Measurements from ENCODE around the gene OXA1L. TPM values are rescaled to one million over a fixed set of nuclear protein-coding genes. Genes with fewer than 3 reads are reported as not detected.

Gene OXA1L
- total RNA-seq, 1 experiment from 2014 or later, result 76.5 TPM

DNA sequence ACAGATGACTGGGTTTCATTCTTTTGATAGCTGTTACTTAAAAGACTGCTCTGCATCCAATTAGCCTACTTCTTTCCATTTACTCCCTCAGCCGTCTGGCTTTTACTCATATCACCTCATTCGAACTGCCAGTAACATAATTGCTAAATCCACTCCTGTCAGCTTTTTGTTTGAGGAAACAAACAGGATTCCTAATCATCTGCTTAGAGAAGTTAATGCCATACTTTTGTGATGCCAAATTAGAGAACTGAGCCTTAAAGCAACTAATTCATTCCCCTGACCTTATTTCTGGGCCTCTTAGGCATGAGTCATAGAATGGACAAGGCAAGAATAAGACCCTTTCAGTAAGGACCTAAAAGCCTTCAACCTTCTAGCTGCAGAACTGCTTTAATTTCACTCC, 2.9 kb downstream of the OXA1L start:
- BruUV-seq (replicated peaks), result no TSS peak
- H3K4me1 Mint-ChIP-seq (ENCODE audit: low read depth, unreplicated experiment), result peaks cover 16% of the 10 kb centered on the region
- TF ChIP-seq CTCF (IDR thresholded peaks at IDR 0.05; ENCODE audit: unreplicated experiment), result no peak
- no peak overlapping the region for H3K4me3 Mint-ChIP-seq (ENCODE audit: low read depth, unreplicated experiment)
- CTCF ChIA-PET, result no interaction called here
- H3K27ac Mint-ChIP-seq (ENCODE audit: unreplicated experiment), result no peak overlapping the region
- peaks cover 56% of the 10 kb centered on the region for H3K36me3 Mint-ChIP-seq (ENCODE audit: insufficient read depth, unreplicated experiment)
- no peak for DNase-seq
- H3K27me3 Mint-ChIP-seq (ENCODE audit: unreplicated experiment), result no peaks in the 10 kb centered on the region
- intact Hi-C loops (cut with micrococcal nuclease; ENCODE audit: unreplicated experiment), result loop anchor here (5.0 kb wide), 1 partner anchor 197 kb away; no protein-coding TSS in a partner anchor
- no peaks in the 10 kb centered on the region for H3K9me3 Mint-ChIP-seq (ENCODE audit: low read depth, unreplicated experiment)

DNA sequence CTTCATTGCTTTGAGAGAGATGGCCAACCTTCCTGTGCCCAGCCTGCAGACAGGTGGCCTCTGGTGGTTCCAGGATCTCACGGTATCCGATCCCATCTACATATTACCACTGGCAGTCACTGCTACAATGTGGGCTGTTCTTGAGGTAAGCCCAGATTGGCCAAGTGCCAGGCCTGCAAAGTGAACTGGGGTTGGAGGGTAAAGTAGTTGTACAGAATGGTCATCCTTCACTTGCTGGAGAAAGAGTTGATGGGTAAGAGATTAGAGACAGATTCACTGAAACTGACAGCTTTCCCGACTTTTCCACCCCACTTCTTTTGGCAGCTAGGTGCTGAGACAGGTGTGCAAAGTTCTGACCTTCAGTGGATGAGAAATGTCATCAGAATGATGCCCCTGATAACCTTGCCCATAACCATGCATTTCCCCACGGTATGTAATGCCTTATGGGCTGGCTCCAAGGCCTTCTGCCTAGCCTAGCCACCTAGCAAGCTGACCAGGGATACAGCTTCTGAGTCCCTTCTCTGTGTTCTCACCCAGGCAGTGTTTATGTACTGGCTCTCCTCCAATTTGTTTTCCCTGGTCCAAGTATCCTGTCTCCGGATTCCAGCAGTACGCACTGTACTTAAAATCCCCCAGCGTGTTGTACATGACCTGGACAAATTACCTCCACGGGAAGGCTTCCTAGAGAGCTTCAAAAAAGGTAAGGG, 4.1 kb downstream of the OXA1L start:
- H3K27me3 Mint-ChIP-seq (ENCODE audit: unreplicated experiment), result no peaks in the 10 kb centered on the region
- no peak for DNase-seq
- intact Hi-C loops (cut with micrococcal nuclease; ENCODE audit: unreplicated experiment), result no loop called here
- CTCF ChIA-PET, result no interaction called here
- H3K27ac Mint-ChIP-seq (ENCODE audit: unreplicated experiment), result no peak overlapping the region
- BruUV-seq (replicated peaks), result no TSS peak
- no peak for TF ChIP-seq CTCF (IDR thresholded peaks at IDR 0.05; ENCODE audit: unreplicated experiment)
- peaks cover 16% of the 10 kb centered on the region for H3K4me1 Mint-ChIP-seq (ENCODE audit: low read depth, unreplicated experiment)
- H3K36me3 Mint-ChIP-seq (ENCODE audit: insufficient read depth, unreplicated experiment), result peaks cover 50% of the 10 kb centered on the region
- no peak overlapping the region for H3K4me3 Mint-ChIP-seq (ENCODE audit: low read depth, unreplicated experiment)
- no peaks in the 10 kb centered on the region for H3K9me3 Mint-ChIP-seq (ENCODE audit: low read depth, unreplicated experiment)

DNA sequence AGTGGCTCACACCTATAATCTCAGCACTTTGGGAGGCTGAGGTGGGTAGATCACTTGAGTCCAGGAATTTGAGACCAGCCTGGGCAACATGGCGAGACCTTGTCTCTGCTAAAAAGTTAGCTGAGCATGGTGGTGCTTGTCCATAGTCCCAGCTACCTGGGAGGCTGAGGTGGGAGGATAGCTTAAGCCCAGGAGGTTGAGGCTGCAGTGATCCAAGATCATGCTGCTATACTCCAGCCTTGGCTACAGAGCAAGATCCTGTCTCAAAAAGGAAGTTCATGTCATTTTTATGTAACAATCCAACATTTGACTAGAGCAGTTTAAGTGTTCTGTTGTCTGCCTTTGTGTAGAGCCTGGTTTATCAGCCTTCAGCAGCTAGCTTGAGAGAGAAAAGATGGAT, 6.2 kb downstream of the OXA1L start:
- Mint-ChIP-seq H3K27ac (ENCODE audit: unreplicated experiment) (no peak overlapping the region), H3K27me3 (ENCODE audit: unreplicated experiment) (no peaks in the 10 kb centered on the region), H3K4me1 (ENCODE audit: low read depth, unreplicated experiment) (peaks cover 15% of the 10 kb centered on the region), H3K36me3 (ENCODE audit: insufficient read depth, unreplicated experiment) (peaks cover 32% of the 10 kb centered on the region), H3K9me3 (ENCODE audit: low read depth, unreplicated experiment) (no peaks in the 10 kb centered on the region), H3K4me3 (ENCODE audit: low read depth, unreplicated experiment) (no peak overlapping the region)
- intact Hi-C loops (cut with micrococcal nuclease; ENCODE audit: unreplicated experiment), result no loop called here
- TF ChIP-seq CTCF (IDR thresholded peaks at IDR 0.05; ENCODE audit: unreplicated experiment), result no peak
- no peak for DNase-seq
- CTCF ChIA-PET, result interaction anchor here (0.7 to 1.5 kb wide), 2 partner anchors 113 to 202 kb away, joined by 3 to 4 read pairs; no protein-coding TSS in a partner anchor
- no TSS peak for BruUV-seq (replicated peaks)

GRCh38 chr14:22773162-22774010, 6.9 kb downstream of the OXA1L start:
- no peak for TF ChIP-seq CTCF (IDR thresholded peaks at IDR 0.05; ENCODE audit: unreplicated experiment)
- no peak overlapping the region for H3K4me3 Mint-ChIP-seq (ENCODE audit: low read depth, unreplicated experiment)
- no peak for DNase-seq
- H3K9me3 Mint-ChIP-seq (ENCODE audit: low read depth, unreplicated experiment), result no peaks in the 10 kb centered on the region
- H3K36me3 Mint-ChIP-seq (ENCODE audit: insufficient read depth, unreplicated experiment), result peaks cover 28% of the 10 kb centered on the region
- intact Hi-C loops (cut with micrococcal nuclease; ENCODE audit: unreplicated experiment), result no loop called here
- CTCF ChIA-PET, result interaction anchor here (0.9 to 1.5 kb wide), 2 partner anchors 78 to 202 kb away, joined by 3 read pairs; no protein-coding TSS in a partner anchor
- BruUV-seq (replicated peaks), result no TSS peak
- no peaks in the 10 kb centered on the region for H3K27me3 Mint-ChIP-seq (ENCODE audit: unreplicated experiment)
- no peak overlapping the region for H3K27ac Mint-ChIP-seq (ENCODE audit: unreplicated experiment)
- H3K4me1 Mint-ChIP-seq (ENCODE audit: low read depth, unreplicated experiment), result peaks cover 8% of the 10 kb centered on the region
